ENCODE results near the gene GPR141. TPM values are rescaled to one million over a fixed set of nuclear protein-coding genes. Genes with fewer than 3 reads are reported as not detected.

GPR141 gene
- polyA plus RNA-seq, 1 of the 3 experiments (the other 2 are of a cell fraction), result not detected

- WGBS (ENCODE audit: low lambda C conversion rate), result 41% methylated on average over 6 of the region's 6 CpGs
- CTCF ChIA-PET, result no interaction called here
Measured at GRCh38 chr7:37765872-37766525, 82.4 kb downstream of the GPR141 start.

More at GRCh38 chr7:37765872-37766525, 82.4 kb downstream of the GPR141 start:
- Histone ChIP-seq H3K4me2 (no peak overlapping the region), H3K36me3 (replicated peaks in 1 of 2; ENCODE audit: control insufficient read depth in 1 of 2, insufficient read depth in 2 of 2, low read length in 1 of 2) (no peaks in the 10 kb centered on the region), H3K9me3 (0 out of 2 replicates have a peak, but pooled peaks cover 4% of the 10 kb centered on the region), H3K4me1 (ENCODE audit: control insufficient read depth in 1 of 2, insufficient read depth in 2 of 2, low read depth in 1 of 2, low read length in 1 of 2) (no peaks in the 10 kb centered on the region), H3K9me2 (no peaks in the 10 kb centered on the region), H3K27ac (ENCODE audit: low read depth in 2 of 2, low read length in 1 of 2) (no peak overlapping the region), H4K20me1 (ENCODE audit: insufficient read depth) (no peaks in the 10 kb centered on the region), H2AFZ (ENCODE audit: low read depth) (no peak overlapping the region), H3K79me2 (ENCODE audit: insufficient read depth) (no peaks in the 10 kb centered on the region), H3K4me3 (ENCODE audit: low read depth in 2 of 2, low read length in 1 of 2) (no peak overlapping the region), H3K27me3 (ENCODE audit: insufficient read depth) (no peaks in the 10 kb centered on the region), H3F3A (replicated peaks; ENCODE audit: insufficient read depth) (no peaks in the 10 kb centered on the region), H3K9ac (no peak overlapping the region)
- POLR2A ChIA-PET, result no interaction called here
- no peak for TF ChIP-seq TEAD4 (IDR thresholded peaks at IDR 0.05; ENCODE audit: borderline replicate concordance, insufficient read depth)
- TF ChIP-seq ELF1 (IDR thresholded peaks at IDR 0.05), result no peak
- TF ChIP-seq PBX3 (IDR thresholded peaks at IDR 0.05), result no peak
- TF ChIP-seq GABPA (IDR thresholded peaks at IDR 0.05; ENCODE audit: low read depth), result no peak
- no peak for TF ChIP-seq IRF3 (IDR thresholded peaks at IDR 0.05; ENCODE audit: low read depth, low read length)
- no peak for TF ChIP-seq RXRA (IDR thresholded peaks at IDR 0.05; ENCODE audit: borderline replicate concordance, low read depth)
- TF ChIP-seq RCOR1 (IDR thresholded peaks at IDR 0.05; ENCODE audit: low read length), result no peak
- no peak for TF ChIP-seq FOSL2 (IDR thresholded peaks at IDR 0.05; ENCODE audit: borderline replicate concordance, low read depth)
- TF ChIP-seq JUND (IDR thresholded peaks at IDR 0.05), result no peak
- no peak for TF ChIP-seq FOXM1 (IDR thresholded peaks at IDR 0.05; ENCODE audit: low read depth)
- no peak for TF ChIP-seq CTCF (IDR thresholded peaks at IDR 0.05)
- TF ChIP-seq EZH2phosphoT487 (IDR thresholded peaks at IDR 0.05; ENCODE audit: borderline replicate concordance, low read depth), result no peak
- no peak for TF ChIP-seq NRF1 (IDR thresholded peaks at IDR 0.05; ENCODE audit: low read depth, low read length)
- TF ChIP-seq YY1 (IDR thresholded peaks at IDR 0.05; ENCODE audit: low read depth), result no peak
- no peak for TF ChIP-seq MXI1 (IDR thresholded peaks at IDR 0.05; ENCODE audit: low read depth, low read length)
- TF ChIP-seq GATA2 (CRISPR knock-in tag; IDR thresholded peaks at IDR 0.05), result no peak
- no peak for DNase-seq
